ENCODE measurements around the gene BLTP3B.
"Not testable (repeated sequence)": the region's sequence is repeated elsewhere in the genome, so short reads cannot be mapped to it uniquely, and the experiment has no call there.

Gene BLTP3B

GRCh38 chr12:100142851-100143559 lies at the start of gene BLTP3B:
Gene BLTP3B (minus strand): TSS chr12:100142874. CDS start chr12:100142635, 239 bp downstream.
- no peak for TF ChIP-seq CTCF (IDR thresholded peaks at IDR 0.05; ENCODE audit: low read depth, low read length)
- H3K27me3 ChIP-seq (ENCODE audit: insufficient read depth, low read depth, severe bottlenecking): no peaks in the 10 kb centered on the region
- DNase-seq: peak; percentile 95
- peaks cover 4% of the 10 kb centered on the region for H3K36me3 ChIP-seq
- H3K4me3 ChIP-seq (ENCODE audit: low read depth, low read length): peak within 1 kb of the TSS; percentile 87
- no peaks in the 10 kb centered on the region for H3K9me3 ChIP-seq (ENCODE audit: severe bottlenecking)
- peak within 1 kb of the TSS; percentile 99 for H3K27ac ChIP-seq

GRCh38 chr12:100189636-100190394 lies 47.1 kb upstream of the BLTP3B start:
- no peak overlapping the region for H3K4me3 ChIP-seq (ENCODE audit: low read depth, low read length)
- H3K9me3 ChIP-seq (ENCODE audit: severe bottlenecking): no peaks in the 10 kb centered on the region
- TF ChIP-seq CTCF (IDR thresholded peaks at IDR 0.05; ENCODE audit: low read depth, low read length): no peak
- DNase-seq: no peak
- no peak overlapping the region for H3K27ac ChIP-seq
- H3K27me3 ChIP-seq (ENCODE audit: insufficient read depth, low read depth, severe bottlenecking): no peaks in the 10 kb centered on the region
- peaks cover 22% of the 10 kb centered on the region for H3K36me3 ChIP-seq

GRCh38 chr12:100188888-100189635 lies 46.4 kb upstream of the BLTP3B start:
- H3K9me3 ChIP-seq (ENCODE audit: severe bottlenecking); DNase-seq; H3K4me3 ChIP-seq (ENCODE audit: low read depth, low read length); H3K27ac ChIP-seq; H3K27me3 ChIP-seq (ENCODE audit: insufficient read depth, low read depth, severe bottlenecking): not testable (repeated sequence)
- H3K36me3 ChIP-seq: peaks cover 18% of the 10 kb centered on the region

GRCh38 chr12:100187857-100188519 lies 45.3 kb upstream of the BLTP3B start:
- Histone ChIP-seq H3K36me3 (peaks cover 12% of the 10 kb centered on the region), H3K27ac (no peak overlapping the region), H3K9me3 (ENCODE audit: severe bottlenecking) (no peaks in the 10 kb centered on the region), H3K4me3 (ENCODE audit: low read depth, low read length) (no peak overlapping the region), H3K27me3 (ENCODE audit: insufficient read depth, low read depth, severe bottlenecking) (no peaks in the 10 kb centered on the region)
- no peak for DNase-seq
- no peak for TF ChIP-seq CTCF (IDR thresholded peaks at IDR 0.05; ENCODE audit: low read depth, low read length)

- no peaks in the 10 kb centered on the region for H3K9me3 ChIP-seq (ENCODE audit: severe bottlenecking)
- peak; percentile 20 for DNase-seq
- no peak overlapping the region for H3K4me3 ChIP-seq (ENCODE audit: low read depth, low read length)
- peaks cover 11% of the 10 kb centered on the region for H3K36me3 ChIP-seq
- H3K27ac ChIP-seq: no peak overlapping the region
- no peak for TF ChIP-seq CTCF (IDR thresholded peaks at IDR 0.05; ENCODE audit: low read depth, low read length)
- no peaks in the 10 kb centered on the region for H3K27me3 ChIP-seq (ENCODE audit: insufficient read depth, low read depth, severe bottlenecking)
Observed at GRCh38 chr12:100187068-100187467, 44.4 kb upstream of the BLTP3B start.
